HEK293 (cell line): Measurements from ENCODE around the gene RPS26.

ENCODE experiments used
- CTCF ChIA-PET: fragments of 350-600 bp; formaldehyde crosslinking; extraction: SDS; loops from one replicate; lab custom pipeline; 2021; ENCODE audit warnings: antibody characterized with exemption; lab: Yijun Ruan, JAX
- POLR2A ChIA-PET: fragments of 300-600 bp; formaldehyde crosslinking; extraction: SDS; loops from one replicate; lab custom pipeline; 2020; ENCODE audit warnings: antibody characterized with exemption, inconsistent platforms; lab: Yijun Ruan, JAX
- H3K27ac ChIP-seq: fragments of 200-500 bp; sonication (Bioruptor generic); 2 replicates; pipeline ENCODE4 v1.5.1; 2014; ENCODE audit warnings: low read depth, low read length, control low read depth, inconsistent platforms; ENCODE audit errors: extremely low read depth
- H3K36me3 ChIP-seq, 2 experiments: fragments of 200-500 bp in 1 of 2; sonication (Bioruptor generic) in 1 of 2; 1 replicate in 1 of 2; 2 replicates in 1 of 2; pipeline ENCODE4 v1.5.1; 2014 to 2017; ENCODE audit warnings: inconsistent platforms in 2 of 2, low read length in 2 of 2; ENCODE audit not compliant: control insufficient read depth in 2 of 2, insufficient read depth in 1 of 2
- H3K4me1 ChIP-seq: fragments of 200-500 bp; sonication (Bioruptor generic); 2 replicates; pipeline ENCODE4 v1.5.1; 2014; ENCODE audit warnings: mild to moderate bottlenecking, low read length, inconsistent platforms; ENCODE audit not compliant: control insufficient read depth, insufficient read depth
- H3K4me3 ChIP-seq: 2 replicates; pipeline ENCODE4 v1.5.1; 2011; ENCODE audit warnings: low read depth, mild to moderate bottlenecking, control low read depth, low read length, moderate library complexity
- H3K9me3 ChIP-seq: fragments of 200-500 bp; sonication (Bioruptor generic); 2 replicates; pipeline ENCODE4 v1.5.1; 2014; ENCODE audit warnings: low read depth, low read length, inconsistent platforms; ENCODE audit not compliant: control insufficient read depth, insufficient read depth
- EGR2 ChIP-seq: fragments of 450-650 bp; formaldehyde crosslinking; IDR thresholded peaks from 2 replicates; pipeline ENCODE4 v1.5.1; 2016; ENCODE audit warnings: low read depth, missing biosample characterization, missing genetic modification characterization
- KLF1 ChIP-seq: fragments of 450-650 bp; formaldehyde crosslinking; IDR thresholded peaks from 2 replicates; pipeline ENCODE4 v1.5.1; 2016; ENCODE audit warnings: missing biosample characterization, missing genetic modification characterization
- MYNN ChIP-seq: fragments of 450-650 bp; formaldehyde crosslinking; IDR thresholded peaks from 2 replicates; pipeline ENCODE4 v1.5.1; 2016; ENCODE audit warnings: missing biosample characterization, missing genetic modification characterization, borderline replicate concordance
- WT1 ChIP-seq: fragments of 450-650 bp; formaldehyde crosslinking; IDR thresholded peaks from 2 replicates; pipeline ENCODE4 v1.5.1; 2016; ENCODE audit warnings: missing biosample characterization, missing genetic modification characterization
- ZBTB8A ChIP-seq: fragments of 450-650 bp; formaldehyde crosslinking; IDR thresholded peaks from 2 replicates; pipeline ENCODE4 v1.5.1; 2016; ENCODE audit warnings: missing biosample characterization, missing genetic modification characterization
- ZFHX2 ChIP-seq: fragments of 450-650 bp; formaldehyde crosslinking; conservative IDR thresholded peaks from 2 replicates; pipeline ENCODE4 v1.5.1; 2016; ENCODE audit warnings: missing biosample characterization, missing genetic modification characterization
- ZNF10 ChIP-seq: fragments of 450-650 bp; formaldehyde crosslinking; IDR thresholded peaks from 2 replicates; pipeline ENCODE4 v1.5.1; 2017; ENCODE audit warnings: missing biosample characterization, missing genetic modification characterization
- ZNF138 ChIP-seq: fragments of 450-650 bp; formaldehyde crosslinking; IDR thresholded peaks from 2 replicates; pipeline ENCODE4 v1.5.1; 2016; ENCODE audit warnings: missing biosample characterization, missing genetic modification characterization, borderline replicate concordance
- ZNF169 ChIP-seq: fragments of 450-650 bp; formaldehyde crosslinking; IDR thresholded peaks from 2 replicates; pipeline ENCODE4 v1.5.1; 2016; ENCODE audit warnings: missing biosample characterization, missing genetic modification characterization
- ZNF202 ChIP-seq: fragments of 450-650 bp; formaldehyde crosslinking; IDR thresholded peaks from 2 replicates; pipeline ENCODE4 v1.5.1; 2016; ENCODE audit warnings: missing biosample characterization, missing genetic modification characterization, borderline replicate concordance
- ZNF394 ChIP-seq: fragments of 450-650 bp; formaldehyde crosslinking; IDR thresholded peaks from 2 replicates; pipeline ENCODE4 v1.5.1; 2016; ENCODE audit warnings: missing biosample characterization, missing genetic modification characterization, mild to moderate bottlenecking, moderate library complexity, borderline replicate concordance
- ZNF48 ChIP-seq: fragments of 450-650 bp; formaldehyde crosslinking; IDR thresholded peaks from 2 replicates; pipeline ENCODE4 v1.5.1; 2016; ENCODE audit warnings: missing biosample characterization, missing genetic modification characterization
- ZNF521 ChIP-seq: fragments of 450-650 bp; formaldehyde crosslinking; IDR thresholded peaks from 2 replicates; pipeline ENCODE4 v1.5.1; 2017; ENCODE audit warnings: missing biosample characterization, mild to moderate bottlenecking, missing genetic modification characterization
- ZNF792 ChIP-seq: fragments of 450-650 bp; formaldehyde crosslinking; IDR thresholded peaks from 2 replicates; pipeline ENCODE4 v1.5.1; 2016; ENCODE audit warnings: missing biosample characterization, missing genetic modification characterization
- ZXDB ChIP-seq: fragments of 450-650 bp; formaldehyde crosslinking; IDR thresholded peaks from 2 replicates; pipeline ENCODE4 v1.5.1; 2016; ENCODE audit warnings: missing biosample characterization, missing genetic modification characterization
- TF ChIP-seq, protein P1 (sequence below): fragments of 450-650 bp; IDR thresholded peaks from 2 replicates; pipeline ENCODE4 v1.5.1; 2018; ENCODE audit warnings: missing biosample characterization, mild to moderate bottlenecking, missing genetic modification characterization
- TF ChIP-seq, protein P2 (sequence below): fragments of 450-650 bp; formaldehyde crosslinking; IDR thresholded peaks from 2 replicates; pipeline ENCODE4 v1.5.1; 2016; ENCODE audit warnings: missing biosample characterization, missing genetic modification characterization
- TF ChIP-seq, protein P3 (sequence below): fragments of 450-650 bp; formaldehyde crosslinking; IDR thresholded peaks from 2 replicates; pipeline ENCODE4 v1.5.1; 2016; ENCODE audit warnings: missing biosample characterization, missing genetic modification characterization, low read depth

The RPS26 gene

DNA sequence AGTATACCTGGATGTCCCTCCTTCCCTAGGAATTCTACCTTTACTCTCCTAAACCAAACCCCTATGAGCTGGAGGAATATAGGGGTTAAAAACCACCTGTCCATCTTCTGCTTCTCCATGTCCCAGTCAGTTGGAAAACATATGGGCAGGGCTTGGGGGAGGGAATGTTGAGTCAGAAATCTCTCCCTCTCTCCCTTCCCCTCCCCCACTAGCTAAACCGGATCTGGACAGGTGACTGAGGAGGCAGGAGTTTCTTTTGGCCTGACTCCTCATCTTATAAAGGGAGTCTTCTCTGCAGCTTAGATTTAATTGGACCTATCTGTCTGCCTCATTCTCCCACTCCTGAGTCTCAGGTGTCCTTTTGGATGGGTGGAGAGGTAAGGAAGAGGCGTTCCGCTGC, 44.4 kb downstream of the RPS26 start:
- H3K36me3 ChIP-seq: peaks cover 0 to 10% of the 10 kb centered on the region in 2 experiments; a peak in 2 of 3 replicates
- H3K4me1 ChIP-seq: no peaks in the 10 kb centered on the region
- CTCF ChIA-PET: interaction anchor here (0.9 to 1.7 kb wide), 9 partner anchors 9 to 196 kb away, joined by 3 to 9 read pairs (median 3); partner anchors contain the start of genes PA2G4 and ZC3H10
- TF ChIP-seq ZNF169: no peak
- TF ChIP-seq WT1: peak; percentile 39; the same call in 1 of the 2 replicates
- TF ChIP-seq, all 188 proteins: peak for 1
- Histone ChIP-seq H3K27ac (no peak overlapping the region), H3K9me3 (no peaks in the 10 kb centered on the region), H3K4me3 (no peak overlapping the region)
- POLR2A ChIA-PET: interaction anchor here (0.6 to 5.0 kb wide), 3 partner anchors 18 to 33 kb away, joined by 3 to 39 read pairs (median 10); partner anchors contain the start of genes PA2G4 and ZC3H10

DNA sequence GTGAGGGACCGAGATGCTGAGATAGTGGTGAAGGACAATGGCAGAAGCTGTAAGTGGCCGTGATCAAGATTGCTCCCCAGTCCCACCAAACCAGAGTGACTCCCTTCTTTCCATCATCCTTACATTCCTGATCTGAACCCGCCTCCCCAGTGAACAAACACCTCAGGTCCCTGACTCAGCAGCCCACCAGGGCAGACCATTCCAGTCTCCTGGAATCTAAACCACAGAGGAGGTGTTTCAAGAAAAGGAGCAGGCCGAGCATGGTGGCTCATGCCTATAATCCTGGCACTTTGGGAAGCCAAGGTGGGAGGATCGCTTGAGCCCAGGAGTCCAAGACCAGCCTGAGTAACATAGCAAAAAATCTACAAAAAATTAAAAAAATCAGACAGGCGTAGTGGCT, 44.9 kb downstream of the RPS26 start:
- peaks cover 0 to 10% of the 10 kb centered on the region in 2 experiments; a peak in 2 of 3 replicates for H3K36me3 ChIP-seq
- ChIA-PET POLR2A (interaction anchor here (0.6 to 5.0 kb wide), 2 partner anchors 18 to 33 kb away, joined by 3 to 39 read pairs; partner anchors contain the start of gene PA2G4), CTCF (interaction anchor here (0.6 to 1.7 kb wide), 7 partner anchors 11 to 39 kb away, joined by 3 to 9 read pairs (median 3); partner anchors contain the start of genes PA2G4 and ZC3H10)
- H3K4me3 ChIP-seq: no peak overlapping the region
- H3K9me3 ChIP-seq: no peaks in the 10 kb centered on the region; the same call in 1 of the 2 replicates
- H3K4me1 ChIP-seq: no peaks in the 10 kb centered on the region
- TF ChIP-seq ZBTB8A (tag by site-specific recombination) (no peak), ZNF202 (tag by site-specific recombination) (no peak), ZXDB (tag by site-specific recombination) (no peak), ZNF48 (tag by site-specific recombination) (no peak), ZNF792 (tag by site-specific recombination) (no peak), ZNF10 (tag by site-specific recombination) (no peak), MYNN (no peak), ZNF521 (tag by site-specific recombination) (no peak), ZNF138 (tag by site-specific recombination) (no peak)
- TF ChIP-seq, protein P1, sequence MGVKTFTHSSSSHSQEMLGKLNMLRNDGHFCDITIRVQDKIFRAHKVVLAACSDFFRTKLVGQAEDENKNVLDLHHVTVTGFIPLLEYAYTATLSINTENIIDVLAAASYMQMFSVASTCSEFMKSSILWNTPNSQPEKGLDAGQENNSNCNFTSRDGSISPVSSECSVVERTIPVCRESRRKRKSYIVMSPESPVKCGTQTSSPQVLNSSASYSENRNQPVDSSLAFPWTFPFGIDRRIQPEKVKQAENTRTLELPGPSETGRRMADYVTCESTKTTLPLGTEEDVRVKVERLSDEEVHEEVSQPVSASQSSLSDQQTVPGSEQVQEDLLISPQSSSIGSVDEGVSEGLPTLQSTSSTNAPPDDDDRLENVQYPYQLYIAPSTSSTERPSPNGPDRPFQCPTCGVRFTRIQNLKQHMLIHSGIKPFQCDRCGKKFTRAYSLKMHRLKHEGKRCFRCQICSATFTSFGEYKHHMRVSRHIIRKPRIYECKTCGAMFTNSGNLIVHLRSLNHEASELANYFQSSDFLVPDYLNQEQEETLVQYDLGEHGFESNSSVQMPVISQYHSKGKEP (tag by site-specific recombination): no peak
- TF ChIP-seq, protein P2, sequence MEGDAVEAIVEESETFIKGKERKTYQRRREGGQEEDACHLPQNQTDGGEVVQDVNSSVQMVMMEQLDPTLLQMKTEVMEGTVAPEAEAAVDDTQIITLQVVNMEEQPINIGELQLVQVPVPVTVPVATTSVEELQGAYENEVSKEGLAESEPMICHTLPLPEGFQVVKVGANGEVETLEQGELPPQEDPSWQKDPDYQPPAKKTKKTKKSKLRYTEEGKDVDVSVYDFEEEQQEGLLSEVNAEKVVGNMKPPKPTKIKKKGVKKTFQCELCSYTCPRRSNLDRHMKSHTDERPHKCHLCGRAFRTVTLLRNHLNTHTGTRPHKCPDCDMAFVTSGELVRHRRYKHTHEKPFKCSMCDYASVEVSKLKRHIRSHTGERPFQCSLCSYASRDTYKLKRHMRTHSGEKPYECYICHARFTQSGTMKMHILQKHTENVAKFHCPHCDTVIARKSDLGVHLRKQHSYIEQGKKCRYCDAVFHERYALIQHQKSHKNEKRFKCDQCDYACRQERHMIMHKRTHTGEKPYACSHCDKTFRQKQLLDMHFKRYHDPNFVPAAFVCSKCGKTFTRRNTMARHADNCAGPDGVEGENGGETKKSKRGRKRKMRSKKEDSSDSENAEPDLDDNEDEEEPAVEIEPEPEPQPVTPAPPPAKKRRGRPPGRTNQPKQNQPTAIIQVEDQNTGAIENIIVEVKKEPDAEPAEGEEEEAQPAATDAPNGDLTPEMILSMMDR: no peak
- no peak overlapping the region for H3K27ac ChIP-seq

DNA sequence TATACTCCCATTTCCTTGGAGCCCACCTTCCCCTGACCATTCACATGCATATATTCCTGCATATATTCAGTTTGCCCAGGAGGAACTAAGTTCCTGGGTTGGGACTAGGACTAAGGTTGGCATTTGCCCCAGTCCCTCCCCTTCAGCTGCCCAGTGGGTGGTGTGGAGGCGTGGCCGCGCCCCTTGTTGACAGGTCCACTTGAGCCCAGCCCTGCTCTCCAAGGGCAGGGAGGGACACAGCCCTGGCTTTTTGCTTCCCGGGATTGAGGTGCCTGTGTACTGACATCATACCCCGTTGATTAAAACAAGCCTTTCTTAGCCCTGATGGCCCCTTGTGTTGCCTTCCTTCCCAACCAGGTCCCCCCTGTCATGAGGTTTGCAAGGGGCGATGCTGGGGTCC, 45.5 kb downstream of the RPS26 start:
- ChIA-PET CTCF (no interaction called here), POLR2A (no interaction called here)
- no peak overlapping the region for H3K4me3 ChIP-seq
- H3K36me3 ChIP-seq: peaks cover 0 to 10% of the 10 kb centered on the region in 2 experiments; a peak in 2 of 3 replicates
- no peaks in the 10 kb centered on the region; the same call in 1 of the 2 replicates for H3K9me3 ChIP-seq
- no peak overlapping the region for H3K27ac ChIP-seq
- TF ChIP-seq EGR2 (tag by site-specific recombination) (peak; percentile 78), ZFHX2 (tag by site-specific recombination) (peak; percentile 82), KLF1 (peak; percentile 83), ZNF394 (tag by site-specific recombination) (no peak)
- TF ChIP-seq, protein P3, sequence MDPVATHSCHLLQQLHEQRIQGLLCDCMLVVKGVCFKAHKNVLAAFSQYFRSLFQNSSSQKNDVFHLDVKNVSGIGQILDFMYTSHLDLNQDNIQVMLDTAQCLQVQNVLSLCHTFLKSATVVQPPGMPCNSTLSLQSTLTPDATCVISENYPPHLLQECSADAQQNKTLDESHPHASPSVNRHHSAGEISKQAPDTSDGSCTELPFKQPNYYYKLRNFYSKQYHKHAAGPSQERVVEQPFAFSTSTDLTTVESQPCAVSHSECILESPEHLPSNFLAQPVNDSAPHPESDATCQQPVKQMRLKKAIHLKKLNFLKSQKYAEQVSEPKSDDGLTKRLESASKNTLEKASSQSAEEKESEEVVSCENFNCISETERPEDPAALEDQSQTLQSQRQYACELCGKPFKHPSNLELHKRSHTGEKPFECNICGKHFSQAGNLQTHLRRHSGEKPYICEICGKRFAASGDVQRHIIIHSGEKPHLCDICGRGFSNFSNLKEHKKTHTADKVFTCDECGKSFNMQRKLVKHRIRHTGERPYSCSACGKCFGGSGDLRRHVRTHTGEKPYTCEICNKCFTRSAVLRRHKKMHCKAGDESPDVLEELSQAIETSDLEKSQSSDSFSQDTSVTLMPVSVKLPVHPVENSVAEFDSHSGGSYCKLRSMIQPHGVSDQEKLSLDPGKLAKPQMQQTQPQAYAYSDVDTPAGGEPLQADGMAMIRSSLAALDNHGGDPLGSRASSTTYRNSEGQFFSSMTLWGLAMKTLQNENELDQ: no peak
- H3K4me1 ChIP-seq: no peaks in the 10 kb centered on the region
